Smooth muscle cell (in vitro differentiated cells): ENCODE results near the gene PTPRF. TPM values are rescaled to one million over a fixed set of nuclear protein-coding genes. Genes with fewer than 3 reads are reported as not detected.

Experiments used
- DNase-seq: peaks from one replicate; lab custom pipeline; 2025; ENCODE audit not compliant: unreplicated experiment; lab: John Stamatoyannopoulos, UW
- H2AFZ ChIP-seq: fragments of 200-600 bp; sonication (generic); 2 replicates; pipeline ENCODE4 v1.6.0; 2016; ENCODE audit warnings: antibody characterized with exemption, low read depth, mild to moderate bottlenecking
- H3F3A ChIP-seq: fragments of 200-600 bp; sonication (generic); 2 replicates; pipeline ENCODE4 v1.6.0; 2017; ENCODE audit warnings: antibody characterized with exemption, low read depth
- H3K27ac ChIP-seq: fragments of 200-600 bp; sonication (generic); 2 replicates; pipeline ENCODE4 v1.5.1; 2016; ENCODE audit warnings: low read depth, mild to moderate bottlenecking
- H3K27me3 ChIP-seq: fragments of 200-600 bp; sonication (generic); 2 replicates; pipeline ENCODE4 v1.6.1; 2016; ENCODE audit warnings: low read depth, mild to moderate bottlenecking
- H3K36me3 ChIP-seq: fragments of 200-600 bp; sonication (generic); 2 replicates; pipeline ENCODE4 v1.5.1; 2016; ENCODE audit warnings: low read depth
- H3K4me1 ChIP-seq: fragments of 200-600 bp; sonication (generic); 2 replicates; pipeline ENCODE4 v1.5.1; 2016; ENCODE audit warnings: low read depth
- H3K4me2 ChIP-seq: fragments of 200-600 bp; sonication (generic); 2 replicates; pipeline ENCODE4 v1.6.0; 2016; ENCODE audit warnings: mild to moderate bottlenecking
- H3K4me3 ChIP-seq: fragments of 200-600 bp; sonication (generic); 2 replicates; pipeline ENCODE4 v1.5.1; 2016; ENCODE audit warnings: mild to moderate bottlenecking
- H3K79me2 ChIP-seq: fragments of 200-600 bp; sonication (generic); 2 replicates; pipeline ENCODE4 v1.6.0; 2016; ENCODE audit warnings: low read depth, mild to moderate bottlenecking
- H3K9ac ChIP-seq: fragments of 200-600 bp; sonication (generic); 2 replicates; pipeline ENCODE4 v1.6.0; 2016; ENCODE audit warnings: low read depth
- H3K9me3 ChIP-seq: fragments of 200-600 bp; sonication (generic); replicated peaks from 2 replicates; pipeline ENCODE4 v1.5.1; 2016; ENCODE audit warnings: low read depth
- H4K20me1 ChIP-seq: fragments of 200-600 bp; sonication (generic); 2 replicates; pipeline ENCODE4 v1.6.0; 2016; ENCODE audit warnings: low read depth
- WGBS: methylation state at CpG from one replicate; pipeline ENCODE4 v1.1.7; 2016; ENCODE audit warnings: low lambda C conversion rate; 5-methylcytosine and 5-hydroxymethylcytosine counted together
- polyA plus RNA-seq: library from polyadenylated mRNA; unstranded; fragments of >200 nt; fragmentation: Nextera tagmentation; extraction: Ambion mirVana; gene quantifications from 2 replicates; pipeline ENCODE4 v1.2.1, GENCODE V29; 2016
- total RNA-seq: library from RNA; depleted of rRNA; stranded (reverse); fragments of >200 nt; gene quantifications from 2 replicates; pipeline ENCODE4 v1.2.3, GENCODE V29; 2014
- TF ChIP-seq, protein P1 (sequence below): fragments of 200-600 bp; sonication (generic); IDR thresholded peaks from 2 replicates; pipeline ENCODE4 v1.5.1; 2017; ENCODE audit warnings: borderline replicate concordance, mild to moderate bottlenecking, antibody characterized with exemption; ENCODE audit not compliant: insufficient read depth, poor library complexity, severe bottlenecking

PTPRF gene
- total and polyA plus RNA-seq, 2 experiments from 2014 or later, result 39.9 to 71.0 TPM

DNA sequence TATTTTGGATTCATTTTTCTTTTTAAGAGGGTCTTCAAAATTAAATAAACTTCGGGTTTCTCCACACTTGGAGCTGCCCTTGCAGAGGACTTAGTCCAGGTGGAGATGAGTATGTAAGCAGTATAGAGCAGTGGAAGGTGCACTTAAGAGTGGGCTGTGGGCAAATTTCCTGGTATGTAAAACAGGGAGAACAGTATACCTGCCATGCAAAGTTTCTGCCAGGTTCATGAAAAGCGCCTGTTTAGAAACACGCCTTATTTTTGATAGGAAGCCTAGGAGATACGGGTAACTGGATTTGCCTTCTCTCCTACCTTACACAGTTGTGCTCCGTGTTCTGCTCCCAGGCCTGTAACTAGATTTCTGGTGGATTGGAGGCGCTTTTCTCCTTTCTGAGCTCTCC is 120.5 kb downstream of the PTPRF start:
- Histone ChIP-seq H4K20me1 (peaks cover 43% of the 10 kb centered on the region), H3F3A (peaks cover 3% of the 10 kb centered on the region), H3K4me3 (peak overlapping the region; percentile 93), H3K4me2 (peak overlapping the region; percentile 86), H3K27me3 (no peaks in the 10 kb centered on the region), H3K79me2 (peaks cover 41% of the 10 kb centered on the region), H3K27ac (peak overlapping the region; percentile 89), H3K9me3 (no peaks in the 10 kb centered on the region), H2AFZ (no peak overlapping the region), H3K36me3 (peaks cover 11% of the 10 kb centered on the region), H3K4me1 (peaks cover 20% of the 10 kb centered on the region), H3K9ac (peak overlapping the region; percentile 76)
- 24% methylated on average over 6 of the region's 6 CpGs for WGBS
- no peak for DNase-seq
- TF ChIP-seq, protein P1, sequence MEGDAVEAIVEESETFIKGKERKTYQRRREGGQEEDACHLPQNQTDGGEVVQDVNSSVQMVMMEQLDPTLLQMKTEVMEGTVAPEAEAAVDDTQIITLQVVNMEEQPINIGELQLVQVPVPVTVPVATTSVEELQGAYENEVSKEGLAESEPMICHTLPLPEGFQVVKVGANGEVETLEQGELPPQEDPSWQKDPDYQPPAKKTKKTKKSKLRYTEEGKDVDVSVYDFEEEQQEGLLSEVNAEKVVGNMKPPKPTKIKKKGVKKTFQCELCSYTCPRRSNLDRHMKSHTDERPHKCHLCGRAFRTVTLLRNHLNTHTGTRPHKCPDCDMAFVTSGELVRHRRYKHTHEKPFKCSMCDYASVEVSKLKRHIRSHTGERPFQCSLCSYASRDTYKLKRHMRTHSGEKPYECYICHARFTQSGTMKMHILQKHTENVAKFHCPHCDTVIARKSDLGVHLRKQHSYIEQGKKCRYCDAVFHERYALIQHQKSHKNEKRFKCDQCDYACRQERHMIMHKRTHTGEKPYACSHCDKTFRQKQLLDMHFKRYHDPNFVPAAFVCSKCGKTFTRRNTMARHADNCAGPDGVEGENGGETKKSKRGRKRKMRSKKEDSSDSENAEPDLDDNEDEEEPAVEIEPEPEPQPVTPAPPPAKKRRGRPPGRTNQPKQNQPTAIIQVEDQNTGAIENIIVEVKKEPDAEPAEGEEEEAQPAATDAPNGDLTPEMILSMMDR, result no peak

DNA sequence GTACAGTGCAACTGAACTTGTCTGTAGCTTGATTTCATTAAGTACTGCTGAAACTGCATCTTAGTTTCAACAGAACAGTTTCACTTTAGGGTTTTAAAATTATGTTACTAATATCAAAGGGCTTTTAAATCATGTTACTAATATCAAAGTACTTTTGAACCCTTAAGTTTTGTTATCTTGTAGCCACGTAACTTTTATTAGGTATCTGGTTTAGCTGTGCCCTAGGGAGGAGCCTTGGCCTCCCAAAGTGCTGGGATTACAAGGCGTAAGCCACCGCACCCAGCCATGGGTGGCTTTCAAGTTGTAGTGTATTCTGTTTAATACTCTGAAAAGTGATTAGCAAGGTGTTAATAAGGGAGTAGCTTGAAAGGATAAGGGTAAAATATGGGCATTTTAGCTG is 121.2 kb downstream of the PTPRF start:
- H4K20me1 ChIP-seq, result peaks cover 43% of the 10 kb centered on the region

DNA sequence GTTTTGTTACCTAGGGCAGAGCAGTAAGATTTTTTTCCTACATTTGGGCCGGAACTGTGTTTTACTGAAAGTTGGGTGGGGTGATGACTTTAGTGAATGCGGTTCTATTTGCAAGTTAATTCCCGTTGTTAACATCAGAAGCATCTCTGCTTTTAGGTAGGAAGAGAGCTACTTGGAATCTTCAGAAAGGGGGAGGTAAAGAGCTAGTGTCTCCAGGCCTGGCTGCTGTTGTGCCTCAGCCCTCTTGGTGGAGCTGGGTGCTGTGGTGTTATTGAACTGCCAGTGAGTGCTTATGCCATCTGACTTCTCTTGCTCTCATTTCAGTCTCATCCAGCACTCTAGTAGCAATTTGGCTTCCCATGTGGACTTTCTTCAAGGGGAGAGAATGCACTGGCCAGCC is 122.7 kb downstream of the PTPRF start:
- Histone ChIP-seq H3F3A (peaks cover 3% of the 10 kb centered on the region), H3K9ac (no peak overlapping the region), H3K4me2 (no peak overlapping the region), H4K20me1 (peaks cover 43% of the 10 kb centered on the region), H3K36me3 (peaks cover 11% of the 10 kb centered on the region), H3K4me1 (peaks cover 20% of the 10 kb centered on the region), H2AFZ (no peak overlapping the region), H3K27ac (no peak overlapping the region), H3K4me3 (no peak overlapping the region), H3K9me3 (no peaks in the 10 kb centered on the region), H3K27me3 (no peaks in the 10 kb centered on the region), H3K79me2 (peaks cover 41% of the 10 kb centered on the region)
- 41% methylated on average over 3 of the region's 3 CpGs for WGBS
- DNase-seq, result no peak
- TF ChIP-seq, protein P1, result peak; percentile 6

More for the DNA sequence above, 121.2 kb downstream of the PTPRF start:
- Histone ChIP-seq H3F3A (peaks cover 3% of the 10 kb centered on the region), H3K27ac (peak overlapping the region; percentile 16), H3K4me2 (peak overlapping the region; percentile 86), H3K4me3 (peak overlapping the region; percentile 93), H2AFZ (no peak overlapping the region), H3K9me3 (no peaks in the 10 kb centered on the region), H3K27me3 (no peaks in the 10 kb centered on the region), H3K36me3 (peaks cover 11% of the 10 kb centered on the region), H3K9ac (peak overlapping the region; percentile 76), H3K4me1 (peaks cover 20% of the 10 kb centered on the region), H3K79me2 (peaks cover 41% of the 10 kb centered on the region)
- WGBS, result 34% methylated on average over 3 of the region's 3 CpGs
- TF ChIP-seq, protein P1, result no peak
- no peak for DNase-seq

DNA sequence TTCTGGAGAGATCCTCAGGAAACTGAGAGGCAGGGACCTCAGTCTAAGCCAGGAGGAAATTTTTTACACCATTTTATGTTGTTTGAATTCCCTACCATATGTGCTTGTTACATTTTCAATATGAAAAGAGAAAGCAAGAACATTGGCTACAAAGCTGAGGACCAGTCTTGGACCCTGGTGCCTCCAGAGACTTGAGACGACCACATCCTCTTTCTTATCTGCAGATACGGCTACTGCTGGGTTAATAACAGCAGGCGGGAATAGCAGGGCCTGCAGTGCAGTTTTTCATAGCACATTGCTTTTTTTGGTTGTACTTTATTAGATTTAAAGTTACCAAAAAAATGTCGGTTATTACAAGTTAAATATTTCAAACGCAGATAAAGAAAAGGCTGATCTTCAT is 123.2 kb downstream of the PTPRF start:
- Histone ChIP-seq H2AFZ (no peak overlapping the region), H3K4me1 (peaks cover 20% of the 10 kb centered on the region), H3K36me3 (peaks cover 11% of the 10 kb centered on the region), H3K27me3 (no peaks in the 10 kb centered on the region), H3K79me2 (peaks cover 41% of the 10 kb centered on the region), H4K20me1 (peaks cover 44% of the 10 kb centered on the region), H3K4me3 (no peak overlapping the region), H3K4me2 (no peak overlapping the region), H3K9me3 (no peaks in the 10 kb centered on the region), H3K27ac (no peak overlapping the region), H3K9ac (no peak overlapping the region), H3F3A (no peaks in the 10 kb centered on the region)
- WGBS, result 68% methylated on average over 5 of the region's 5 CpGs
- no peak for DNase-seq
- TF ChIP-seq, protein P1, result no peak
